ENCODE results near the gene SFXN4.

DNA sequence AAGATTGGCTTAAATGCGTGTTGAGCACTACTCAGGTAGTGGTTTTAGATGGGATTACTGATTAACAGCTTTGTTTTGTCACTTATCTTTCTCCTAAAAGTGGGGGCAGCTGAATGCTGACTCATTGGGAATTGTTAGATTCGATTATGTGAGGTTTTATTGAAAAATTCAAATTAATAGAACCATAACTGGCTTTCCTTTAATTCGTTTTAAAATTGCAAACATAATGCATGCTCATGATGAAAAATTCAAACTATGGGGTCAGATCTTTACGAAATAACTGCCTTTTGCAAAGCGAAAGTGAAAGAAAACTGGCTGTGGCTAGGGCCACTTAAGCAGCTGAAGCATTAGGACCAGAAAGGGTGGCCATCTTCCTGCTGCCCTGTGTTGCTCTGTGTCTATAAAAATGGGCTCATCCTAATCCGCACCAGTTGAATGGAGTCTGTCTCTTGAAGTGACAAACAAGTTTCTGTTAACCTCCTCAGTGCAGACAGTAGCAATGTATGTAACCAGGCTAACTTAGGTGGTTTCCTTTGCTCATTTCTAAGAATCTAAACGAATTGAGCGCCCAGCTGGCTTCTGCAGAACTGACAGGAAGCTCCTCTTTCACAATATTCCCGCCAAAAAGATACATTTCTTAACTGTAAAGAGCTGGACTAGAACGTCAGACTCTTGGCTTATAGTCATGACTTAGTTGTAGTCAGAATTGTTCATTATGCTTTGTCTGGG, 33.8 kb downstream of the SFXN4 start:
- no peak for TF ChIP-seq EP300 (IDR thresholded peaks at IDR 0.05)
- TF ChIP-seq CEBPB (IDR thresholded peaks at IDR 0.05), result no peak
